ENCODE results near the gene CMAS. TPM values are rescaled to one million over a fixed set of nuclear protein-coding genes. Genes with fewer than 3 reads are reported as not detected.
"Not testable (repeated sequence)": the region's sequence is repeated elsewhere in the genome, so short reads cannot be mapped to it uniquely, and the experiment has no call there.

CMAS gene
- total and polyA plus RNA-seq, 2 of the 8 experiments (the other 6 are each of a cell fraction or from before 2014, with no cell fraction given): 13.2 to 59.8 TPM

DNA sequence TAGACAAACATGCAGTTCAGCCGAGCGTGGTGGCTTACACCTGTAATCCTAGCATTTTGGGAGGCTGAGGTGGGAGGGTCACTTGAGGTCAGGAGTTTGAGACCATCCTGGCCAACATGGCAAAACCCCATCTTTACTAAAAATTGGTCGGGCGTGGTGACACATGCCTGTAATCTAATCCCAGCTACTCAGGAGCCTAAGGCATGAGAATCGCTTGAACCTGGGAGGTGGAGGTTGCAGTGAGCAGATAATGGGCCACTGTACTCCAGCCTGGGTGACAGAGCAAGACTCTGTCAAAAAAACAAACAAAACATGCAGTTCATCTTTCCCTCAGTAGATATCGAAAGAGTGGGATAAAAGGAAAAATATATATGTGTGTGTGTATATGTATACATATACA is 7.0 kb downstream of the CMAS start:
- H2AFZ ChIP-seq (ENCODE audit: low read length); H4K5ac ChIP-seq (ENCODE audit: insufficient read length, low read depth, low read length); H3K27me3 ChIP-seq (replicated peaks in 1 of 4; ENCODE audit: control insufficient read depth in 3 of 4, extremely low read depth in 1 of 4, insufficient read depth in 3 of 4, low read length in 3 of 4); DNase-seq (ENCODE audit: low read depth in 1 of 2, low spot score in 2 of 2); H3K4me3 ChIP-seq (ENCODE audit: extremely low read depth in 1 of 4, insufficient read depth in 2 of 4, low read depth in 3 of 4, low read length in 4 of 4); H3K9ac ChIP-seq (replicated peaks in 1 of 4; ENCODE audit: extremely low read depth in 1 of 4, low read depth in 3 of 4, low read length in 3 of 4); H3K23me2 ChIP-seq (ENCODE audit: low read depth, low read length); H2BK20ac ChIP-seq (ENCODE audit: low read length); H2BK120ac ChIP-seq (replicated peaks; ENCODE audit: low read depth, low read length); FAIRE-seq; H4K20me1 ChIP-seq (replicated peaks in 1 of 2; ENCODE audit: control insufficient read depth in 1 of 2, insufficient read depth in 2 of 2, low read length in 2 of 2); POLR2A ChIA-PET (ENCODE audit: partially characterized antibody); H3K4ac ChIP-seq (replicated peaks; ENCODE audit: insufficient read length, low read depth, low read length); H3K14ac ChIP-seq (ENCODE audit: insufficient read length); CTCF ChIA-PET (ENCODE audit: partially characterized antibody); H3K4me1 ChIP-seq (replicated peaks in 1 of 4; ENCODE audit: control insufficient read depth in 3 of 4, insufficient read depth in 4 of 4, low read length in 3 of 4); H3K27ac ChIP-seq (ENCODE audit: low read depth, low read length); H2BK5ac ChIP-seq (ENCODE audit: low read depth, low read length); H2AK5ac ChIP-seq (ENCODE audit: low read depth, low read length); H2BK12ac ChIP-seq (ENCODE audit: low read depth, low read length); H3K23ac ChIP-seq (ENCODE audit: insufficient read length); H3K4me2 ChIP-seq (ENCODE audit: insufficient read depth in 1 of 2, low read depth in 2 of 2, low read length in 2 of 2); H3K18ac ChIP-seq (ENCODE audit: extremely low read depth, low read length); H3K79me1 ChIP-seq (ENCODE audit: low read depth, low read length); H4K91ac ChIP-seq (replicated peaks; ENCODE audit: insufficient read length, low read length); H3K56ac ChIP-seq (replicated peaks; ENCODE audit: insufficient read length, low read depth, low read length); H3K9me3 ChIP-seq (ENCODE audit: insufficient read depth in 2 of 2, low read depth in 1 of 2, low read length in 1 of 2); H4K8ac ChIP-seq (ENCODE audit: extremely low read depth, insufficient read depth, low read length); H2BK15ac ChIP-seq (ENCODE audit: low read length): not testable (repeated sequence)
- 92% methylated on average over 6 of the region's 6 CpGs; no CpG with 5 or more reads in 1 of the 2 experiments for WGBS, 2 experiments (ENCODE audit: extremely low coverage in 1 of 2, insufficient coverage in 1 of 2, insufficient read length in 1 of 2, insufficient replicate concordance in 2 of 2, low coverage in 1 of 2, low lambda C conversion rate in 2 of 2, missing lambda C conversion rate in 1 of 2)
- Histone ChIP-seq H3K36me3 (ENCODE audit: control insufficient read depth in 2 of 4, insufficient read depth in 4 of 4, low read length in 3 of 4) (peaks cover 3 to 19% (median 6%) of the 10 kb centered on the region in 4 experiments; a peak in 6 of 8 replicates), H3K79me2 (ENCODE audit: control insufficient read depth in 1 of 2, insufficient read depth in 2 of 2, low read length in 2 of 2) (peaks cover 0 to 44% of the 10 kb centered on the region in 2 experiments; a peak in 2 of 4 replicates)
